HG02798 (cell line): ENCODE results near the gene ST8SIA4.
"Not testable (repeated sequence)": the region's sequence is repeated elsewhere in the genome, so short reads cannot be mapped to it uniquely, and the experiment has no call there.

Source experiments
- ATAC-seq: cut with Tn5 transposase; IDR thresholded peaks from one replicate; pipeline ENCODE4 v1.9.1; 2021; ENCODE audit warnings: mild to moderate bottlenecking; ENCODE audit not compliant: unreplicated experiment, poor library complexity

The ST8SIA4 gene

GRCh38 chr5:100789694-100790093 is 113.4 kb downstream of the ST8SIA4 start:
- ATAC-seq, result no peak

GRCh38 chr5:100788417-100788816 is 114.7 kb downstream of the ST8SIA4 start:
- ATAC-seq, result no peak

GRCh38 chr5:100787648-100788047 is 115.4 kb downstream of the ST8SIA4 start:
- ATAC-seq, result peak; percentile 77

GRCh38 chr5:100785536-100785935 is 117.5 kb downstream of the ST8SIA4 start:
- ATAC-seq, result not testable (repeated sequence)

- ATAC-seq, result peak; percentile 78
These were observed 122.7 kb downstream of the ST8SIA4 start for GRCh38 chr5:100780376-100780870.

- peak; percentile 25 for ATAC-seq
These were observed 123.3 kb downstream of the ST8SIA4 start for GRCh38 chr5:100779669-100780375.

GRCh38 chr5:100777680-100778300 is 125.3 kb downstream of the ST8SIA4 start:
- peak; percentile 71 for ATAC-seq

GRCh38 chr5:100775533-100775855 is 127.6 kb downstream of the ST8SIA4 start:
- ATAC-seq, result no peak

- no peak for ATAC-seq
These were observed 130.5 kb downstream of the ST8SIA4 start for GRCh38 chr5:100772548-100772947.

- ATAC-seq, result no peak
These were observed 131.1 kb downstream of the ST8SIA4 start for GRCh38 chr5:100772006-100772405.

GRCh38 chr5:100771181-100771580 is 131.9 kb downstream of the ST8SIA4 start:
- no peak for ATAC-seq

GRCh38 chr5:100768221-100768620 is 134.9 kb downstream of the ST8SIA4 start:
- ATAC-seq, result no peak

GRCh38 chr5:100762995-100763394 is 140.1 kb downstream of the ST8SIA4 start:
- no peak for ATAC-seq

- ATAC-seq, result no peak
These were observed 141.0 kb downstream of the ST8SIA4 start for GRCh38 chr5:100762108-100762507.

- ATAC-seq, result no peak
These were observed 141.9 kb downstream of the ST8SIA4 start for GRCh38 chr5:100761192-100761591.

GRCh38 chr5:100760688-100761087 is 142.4 kb downstream of the ST8SIA4 start:
- no peak for ATAC-seq

GRCh38 chr5:100758780-100759179 is 144.3 kb downstream of the ST8SIA4 start:
- ATAC-seq, result no peak

GRCh38 chr5:100758306-100758705 is 144.8 kb downstream of the ST8SIA4 start:
- no peak for ATAC-seq

GRCh38 chr5:100757618-100758017 is 145.5 kb downstream of the ST8SIA4 start:
- ATAC-seq, result no peak
